MM.1S (cell line): ENCODE measurements around the gene CCDC17.

Experiments
- DNase-seq: peaks from one replicate; pipeline ENCODE4 v3.0.0-alpha.2; 2015
- H2AFZ ChIP-seq: fragments of 300-600 bp; sonication (generic); 2 replicates; pipeline ENCODE4 v1.6.0; 2016; ENCODE audit warnings: antibody characterized with exemption, low read length
- H3F3A ChIP-seq: fragments of 300-600 bp; sonication (generic); 2 replicates; pipeline ENCODE4 v1.6.1; 2016; ENCODE audit warnings: mild to moderate bottlenecking, antibody characterized with exemption, low read length, moderate library complexity, mixed read lengths; ENCODE audit not compliant: insufficient read depth
- H3K27ac ChIP-seq: fragments of 300-600 bp; sonication (generic); 2 replicates; pipeline ENCODE4 v1.5.1; 2016; ENCODE audit warnings: mild to moderate bottlenecking, low read length
- H3K27me3 ChIP-seq: fragments of 300-600 bp; sonication (generic); replicated peaks from 2 replicates; pipeline ENCODE4 v1.6.0; 2016; ENCODE audit warnings: low read length; ENCODE audit not compliant: insufficient read depth
- H3K36me3 ChIP-seq: fragments of 300-600 bp; sonication (generic); replicated peaks from 2 replicates; pipeline ENCODE4 v1.6.1; 2016; ENCODE audit warnings: mild to moderate bottlenecking, low read length, mixed read lengths; ENCODE audit not compliant: insufficient read depth
- H3K4me1 ChIP-seq: fragments of 300-600 bp; sonication (generic); 2 replicates; pipeline ENCODE4 v1.6.1; 2016; ENCODE audit warnings: low read length, mixed read lengths
- H3K4me2 ChIP-seq: fragments of 300-600 bp; sonication (generic); 2 replicates; pipeline ENCODE4 v1.6.0; 2016; ENCODE audit warnings: low read depth, low read length
- H3K4me3 ChIP-seq: fragments of 300-600 bp; sonication (generic); 2 replicates; pipeline ENCODE4 v1.5.1; 2016; ENCODE audit warnings: low read length, mixed read lengths
- H3K79me2 ChIP-seq: fragments of 300-600 bp; sonication (generic); 2 replicates; pipeline ENCODE4 v1.6.1; 2016; ENCODE audit warnings: mixed run types, low read length, mixed read lengths
- H3K9ac ChIP-seq: fragments of 300-600 bp; sonication (generic); 2 replicates; pipeline ENCODE4 v1.6.1; 2016; ENCODE audit warnings: low read length, mixed read lengths
- H3K9me2 ChIP-seq: fragments of 300-600 bp; sonication (generic); replicated peaks from 2 replicates; pipeline ENCODE4 v1.6.1; 2016; ENCODE audit warnings: mild to moderate bottlenecking, low read length, mixed read lengths; ENCODE audit not compliant: insufficient read depth
- H3K9me3 ChIP-seq: fragments of 300-600 bp; sonication (generic); replicated peaks from 2 replicates; pipeline ENCODE4 v1.6.1; 2016; ENCODE audit warnings: mild to moderate bottlenecking, low read length, mixed read lengths; ENCODE audit not compliant: insufficient read depth
- H4K20me1 ChIP-seq: fragments of 300-600 bp; sonication (generic); 2 replicates; pipeline ENCODE4 v1.6.1; 2016; ENCODE audit warnings: mild to moderate bottlenecking, low read length, moderate library complexity, mixed read lengths; ENCODE audit not compliant: insufficient read depth
- CTCF ChIP-seq: fragments of 300-600 bp; sonication (generic); IDR thresholded peaks from 2 replicates; pipeline ENCODE4 v1.5.1; 2016; ENCODE audit warnings: antibody characterized with exemption, low read length, mixed read lengths
- EZH2 ChIP-seq: fragments of 300-600 bp; sonication (generic); optimal IDR thresholded peaks from 2 replicates; pipeline ENCODE3; 2017; ENCODE audit warnings: low read depth, mild to moderate bottlenecking, antibody characterized with exemption, low read length, mixed read lengths
- EZH2phosphoT487 ChIP-seq: fragments of 300-600 bp; sonication (generic); IDR thresholded peaks from 2 replicates; pipeline ENCODE4 v1.6.1; 2018; ENCODE audit warnings: antibody characterized with exemption, low read length

The CCDC17 gene

GRCh38 chr1:45610589-45611226, 13.1 kb downstream of the CCDC17 start:
- Histone ChIP-seq H3K9me3 (no peaks in the 10 kb centered on the region), H3K79me2 (peaks cover 45% of the 10 kb centered on the region), H3K9ac (no peak overlapping the region), H3K4me3 (no peak overlapping the region), H3K27me3 (no peaks in the 10 kb centered on the region), H3K4me1 (peaks cover 11% of the 10 kb centered on the region; the same call in 1 of the 2 replicates), H3F3A (peaks cover 7% of the 10 kb centered on the region; the same call in 1 of the 2 replicates), H3K27ac (no peak overlapping the region), H2AFZ (no peak overlapping the region), H4K20me1 (no peaks in the 10 kb centered on the region), H3K4me2 (no peak overlapping the region), H3K36me3 (peaks cover 14% of the 10 kb centered on the region), H3K9me2 (no peaks in the 10 kb centered on the region)
- no peak for DNase-seq
- no peak for TF ChIP-seq EZH2
- no peak for TF ChIP-seq EZH2phosphoT487
- TF ChIP-seq CTCF = no peak

- peaks cover 11% of the 10 kb centered on the region; the same call in 1 of the 2 replicates for H3K4me1 ChIP-seq
- no peak overlapping the region for H2AFZ ChIP-seq
- H3K9me2 ChIP-seq = no peaks in the 10 kb centered on the region
- TF ChIP-seq CTCF (no peak), EZH2phosphoT487 (no peak), EZH2 (no peak)
- no peak overlapping the region for H3K4me2 ChIP-seq
- H4K20me1 ChIP-seq = no peaks in the 10 kb centered on the region; the same call in 1 of the 2 replicates
- H3K9ac ChIP-seq = no peak overlapping the region
- peaks cover 62% of the 10 kb centered on the region for H3K79me2 ChIP-seq
- peaks cover 18% of the 10 kb centered on the region; the same call in 1 of the 2 replicates for H3K36me3 ChIP-seq
- H3K27ac ChIP-seq = no peak overlapping the region
- no peaks in the 10 kb centered on the region for H3K27me3 ChIP-seq
- no peaks in the 10 kb centered on the region for H3K9me3 ChIP-seq
- H3F3A ChIP-seq = peaks cover 4% of the 10 kb centered on the region; the same call in 1 of the 2 replicates
- no peak for DNase-seq
- no peak overlapping the region for H3K4me3 ChIP-seq
These were observed 15.4 kb downstream of the CCDC17 start for GRCh38 chr1:45608175-45609156.

GRCh38 chr1:45607404-45608074, 16.3 kb downstream of the CCDC17 start:
- peaks cover 16% of the 10 kb centered on the region; the same call in 1 of the 2 replicates for H3K36me3 ChIP-seq
- H2AFZ ChIP-seq = no peak overlapping the region
- no peaks in the 10 kb centered on the region for H3K9me3 ChIP-seq
- no peaks in the 10 kb centered on the region; the same call in 1 of the 2 replicates for H4K20me1 ChIP-seq
- TF ChIP-seq EZH2phosphoT487 (no peak), EZH2 (no peak), CTCF (no peak)
- peaks cover 11% of the 10 kb centered on the region; the same call in 1 of the 2 replicates for H3K4me1 ChIP-seq
- no peak overlapping the region for H3K9ac ChIP-seq
- H3K9me2 ChIP-seq = no peaks in the 10 kb centered on the region
- H3K79me2 ChIP-seq = peaks cover 62% of the 10 kb centered on the region
- H3K27me3 ChIP-seq = no peaks in the 10 kb centered on the region
- H3K4me3 ChIP-seq = no peak overlapping the region
- H3K27ac ChIP-seq = no peak overlapping the region
- DNase-seq = no peak
- H3K4me2 ChIP-seq = no peak overlapping the region
- peaks cover 4% of the 10 kb centered on the region; the same call in 1 of the 2 replicates for H3F3A ChIP-seq
